NB4 (cell line): ENCODE data around the gene C1orf21.

Experiments used
- MAX ChIP-seq: IDR thresholded peaks from 2 replicates; pipeline ENCODE4 v1.6.1; 2011; ENCODE audit warnings: low read depth, low read length
- TF ChIP-seq, protein P1 (sequence below): IDR thresholded peaks from one replicate; pipeline ENCODE4 v1.5.1; 2012; ENCODE audit warnings: low read depth, low read length

DNA sequence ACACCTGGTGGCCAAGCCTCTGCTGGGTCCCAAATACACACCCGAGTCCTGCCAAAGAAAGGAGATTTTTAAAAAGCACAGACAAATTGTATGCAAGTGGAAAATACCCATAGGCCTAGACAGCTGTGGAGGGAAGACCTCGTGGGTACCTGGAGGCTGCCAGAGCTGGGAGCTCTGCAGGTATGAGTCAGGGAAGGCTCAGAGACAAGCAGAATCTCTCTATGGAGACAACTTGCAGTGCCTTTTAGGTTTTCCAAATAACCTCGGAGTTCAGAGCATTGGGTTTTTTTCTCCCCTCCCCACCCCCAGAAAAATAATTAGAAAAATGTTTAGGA, 240.1 kb downstream of the C1orf21 start:
- no peak for TF ChIP-seq MAX
- TF ChIP-seq, protein P1, sequence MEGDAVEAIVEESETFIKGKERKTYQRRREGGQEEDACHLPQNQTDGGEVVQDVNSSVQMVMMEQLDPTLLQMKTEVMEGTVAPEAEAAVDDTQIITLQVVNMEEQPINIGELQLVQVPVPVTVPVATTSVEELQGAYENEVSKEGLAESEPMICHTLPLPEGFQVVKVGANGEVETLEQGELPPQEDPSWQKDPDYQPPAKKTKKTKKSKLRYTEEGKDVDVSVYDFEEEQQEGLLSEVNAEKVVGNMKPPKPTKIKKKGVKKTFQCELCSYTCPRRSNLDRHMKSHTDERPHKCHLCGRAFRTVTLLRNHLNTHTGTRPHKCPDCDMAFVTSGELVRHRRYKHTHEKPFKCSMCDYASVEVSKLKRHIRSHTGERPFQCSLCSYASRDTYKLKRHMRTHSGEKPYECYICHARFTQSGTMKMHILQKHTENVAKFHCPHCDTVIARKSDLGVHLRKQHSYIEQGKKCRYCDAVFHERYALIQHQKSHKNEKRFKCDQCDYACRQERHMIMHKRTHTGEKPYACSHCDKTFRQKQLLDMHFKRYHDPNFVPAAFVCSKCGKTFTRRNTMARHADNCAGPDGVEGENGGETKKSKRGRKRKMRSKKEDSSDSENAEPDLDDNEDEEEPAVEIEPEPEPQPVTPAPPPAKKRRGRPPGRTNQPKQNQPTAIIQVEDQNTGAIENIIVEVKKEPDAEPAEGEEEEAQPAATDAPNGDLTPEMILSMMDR = no peak
